ENCODE measurements around the gene SIGLEC6.

SIGLEC6 gene

DNA sequence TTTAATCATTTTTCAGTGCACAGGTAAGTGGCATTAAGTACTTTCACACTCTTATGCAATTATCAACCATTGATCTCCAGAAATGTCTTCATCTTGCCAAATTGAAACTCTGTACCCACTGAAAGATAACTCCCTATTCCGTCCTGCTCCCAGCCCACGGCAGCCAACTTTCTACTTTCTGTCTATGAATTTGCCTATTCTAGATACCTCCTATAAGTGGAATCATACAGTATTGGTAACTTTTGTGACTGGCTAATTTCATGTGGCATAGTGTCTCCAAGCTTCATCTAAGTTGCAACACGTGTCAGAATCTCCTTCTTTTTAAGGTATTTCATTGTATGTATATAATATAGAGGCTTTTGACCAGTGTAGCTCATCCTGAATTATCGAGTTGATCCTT lies 58.9 kb downstream of the SIGLEC6 start:
- no peak overlapping the region for H3K4me3 ChIP-seq (ENCODE audit: control insufficient read depth, low read depth, low read length)
- DNase-seq (ENCODE audit: low read depth), result no peak
- TF ChIP-seq CTCF (IDR thresholded peaks at IDR 0.05; ENCODE audit: control insufficient read depth, insufficient read depth, low read depth, low read length, missing control alignments), result no peak

DNA sequence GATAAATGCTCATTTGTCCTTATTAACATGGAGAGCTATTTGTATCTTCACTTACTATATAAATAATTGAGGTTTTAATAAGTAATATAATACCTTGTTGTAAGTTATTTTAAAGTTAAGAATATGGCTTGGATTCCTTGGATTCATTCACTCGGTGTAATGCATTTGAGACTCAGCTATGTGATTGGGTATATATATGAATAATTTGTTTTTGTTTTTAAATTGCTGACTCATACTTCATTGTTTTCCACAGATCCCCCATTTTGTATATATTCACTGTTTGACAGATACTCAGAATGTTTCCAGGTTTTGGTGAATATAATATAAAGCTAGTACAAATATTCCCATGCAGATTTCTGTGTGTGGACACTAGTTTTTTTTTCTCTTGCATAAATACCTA lies 59.9 kb downstream of the SIGLEC6 start:
- no peak overlapping the region for H3K4me3 ChIP-seq (ENCODE audit: control insufficient read depth, low read depth, low read length)
- DNase-seq (ENCODE audit: low read depth), result no peak
- no peak for TF ChIP-seq CTCF (IDR thresholded peaks at IDR 0.05; ENCODE audit: control insufficient read depth, insufficient read depth, low read depth, low read length, missing control alignments)

- DNase-seq (ENCODE audit: low read depth), result no peak
- no peak overlapping the region for H3K4me3 ChIP-seq (ENCODE audit: control insufficient read depth, low read depth, low read length)
- TF ChIP-seq CTCF (IDR thresholded peaks at IDR 0.05; ENCODE audit: control insufficient read depth, insufficient read depth, low read depth, low read length, missing control alignments), result no peak
Measured at GRCh38 chr19:51470966-51471365, 60.5 kb downstream of the SIGLEC6 start.

DNA sequence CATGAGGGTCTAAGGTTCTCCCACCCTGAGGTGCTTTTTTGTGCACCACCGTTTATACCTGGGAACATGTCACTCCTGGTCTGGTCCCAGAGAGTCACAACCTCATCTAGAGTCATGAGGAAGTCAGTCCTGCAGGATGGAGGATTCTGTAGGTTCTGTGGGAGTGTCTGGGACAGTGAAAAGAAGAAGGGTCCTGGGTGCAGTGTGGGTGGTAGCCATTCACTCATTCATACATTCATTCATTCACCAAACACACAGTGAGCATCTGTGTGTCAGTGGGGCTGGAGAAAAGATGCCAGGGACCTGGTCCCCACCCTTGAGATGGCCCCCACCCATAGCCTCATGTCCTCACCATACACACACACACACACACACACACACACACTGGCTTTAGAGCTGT lies 61.8 kb downstream of the SIGLEC6 start:
- TF ChIP-seq CTCF (IDR thresholded peaks at IDR 0.05; ENCODE audit: control insufficient read depth, insufficient read depth, low read depth, low read length, missing control alignments), result no peak
- no peak for DNase-seq (ENCODE audit: low read depth)
- H3K4me3 ChIP-seq (ENCODE audit: control insufficient read depth, low read depth, low read length), result no peak overlapping the region

DNA sequence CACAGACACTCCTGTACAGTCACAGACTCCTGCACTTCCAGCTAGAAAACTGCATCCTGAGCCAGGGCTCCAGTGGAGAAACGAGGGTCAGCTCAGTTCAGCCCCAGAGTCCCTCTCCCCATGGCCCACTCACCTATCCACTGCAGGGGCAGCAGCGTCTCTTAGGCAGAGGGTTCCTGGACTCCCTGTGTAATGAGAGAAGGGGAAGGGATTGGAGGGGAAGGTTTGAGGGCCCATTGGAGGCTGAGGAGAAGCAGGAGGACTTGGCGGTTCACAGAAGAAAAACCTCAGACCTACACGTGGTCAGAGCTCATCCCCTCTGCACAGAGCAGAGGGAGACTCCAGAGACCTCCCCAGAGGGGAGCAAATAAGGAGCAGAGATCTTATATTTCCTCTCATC lies 62.3 kb downstream of the SIGLEC6 start:
- no peak overlapping the region for H3K4me3 ChIP-seq (ENCODE audit: control insufficient read depth, low read depth, low read length)
- no peak for DNase-seq (ENCODE audit: low read depth)
- TF ChIP-seq CTCF (IDR thresholded peaks at IDR 0.05; ENCODE audit: control insufficient read depth, insufficient read depth, low read depth, low read length, missing control alignments), result no peak

- DNase-seq (ENCODE audit: low read depth), result no peak
- no peak for TF ChIP-seq CTCF (IDR thresholded peaks at IDR 0.05; ENCODE audit: control insufficient read depth, insufficient read depth, low read depth, low read length, missing control alignments)
- H3K4me3 ChIP-seq (ENCODE audit: control insufficient read depth, low read depth, low read length), result no peak overlapping the region
Measured at GRCh38 chr19:51468545-51468920, 62.9 kb downstream of the SIGLEC6 start.
